ENCODE results near the gene FDCSP.
"Not testable (repeated sequence)": the region's sequence is repeated elsewhere in the genome, so short reads cannot be mapped to it uniquely, and the experiment has no call there.

The FDCSP gene

GRCh38 chr4:70239884-70240591, 14.1 kb downstream of the FDCSP start:
- DNase-seq: no peak

- not testable (repeated sequence) for DNase-seq
Measured at GRCh38 chr4:70242297-70242696, 16.4 kb downstream of the FDCSP start, which contains the start of gene CSN3. CSN3 (plus strand) TSS chr4:70242597; CDS start chr4:70244820, 2,223 bp downstream.

- DNase-seq: no peak
Measured at GRCh38 chr4:70243091-70243490, 17.2 kb downstream of the FDCSP start.

- DNase-seq: no peak
Measured at GRCh38 chr4:70251250-70251944, 25.5 kb downstream of the FDCSP start.

GRCh38 chr4:70251945-70252277, 26.0 kb downstream of the FDCSP start:
- no peak for DNase-seq

GRCh38 chr4:70269674-70270073, 43.8 kb downstream of the FDCSP start:
- no peak for DNase-seq

- DNase-seq: no peak
Measured at GRCh38 chr4:70277121-70277520, 51.2 kb downstream of the FDCSP start.

- no peak for DNase-seq
Measured at GRCh38 chr4:70280567-70280966, 54.6 kb downstream of the FDCSP start.
